HG03432 (cell line): ENCODE measurements around the gene ZC3H7A.
A peak's percentile ranks its signal among the peaks of the same experiment; 100 is the strongest.
"Not testable (repeated sequence)": the region's sequence is repeated elsewhere in the genome, so short reads cannot be mapped to it uniquely, and the experiment has no call there.

Source experiments
- ATAC-seq: cut with Tn5 transposase; IDR thresholded peaks from one replicate; pipeline ENCODE4 v1.9.1; 2021; ENCODE audit warnings: mild to moderate bottlenecking, moderate library complexity; ENCODE audit not compliant: unreplicated experiment

ZC3H7A gene

DNA sequence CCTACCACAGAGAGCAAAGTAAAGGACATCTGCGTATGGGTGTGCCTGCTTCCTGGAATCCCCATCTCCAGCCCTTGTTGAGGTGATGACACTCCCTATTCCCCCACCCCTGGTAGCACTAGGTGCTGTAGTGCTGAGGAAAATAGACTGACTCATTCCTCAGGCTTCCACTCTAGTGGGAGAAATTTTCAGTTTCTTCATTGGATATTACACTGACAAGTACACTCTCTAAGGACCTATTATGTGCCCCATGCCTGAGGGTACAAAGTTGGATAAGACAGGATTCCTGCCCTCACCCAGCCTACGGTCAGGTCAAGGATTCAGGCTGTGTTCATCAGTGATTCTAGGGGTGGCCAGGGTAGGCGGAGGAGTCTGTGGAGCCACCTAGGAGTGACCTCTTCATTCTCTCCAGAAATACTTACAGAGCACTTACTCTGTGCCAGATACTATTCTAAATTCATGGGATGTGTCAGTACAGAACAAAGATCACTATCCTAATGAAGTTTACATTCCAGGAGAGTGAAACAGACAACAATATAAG lies 4.5 kb upstream of the ZC3H7A start:
- ATAC-seq: no peak

DNA sequence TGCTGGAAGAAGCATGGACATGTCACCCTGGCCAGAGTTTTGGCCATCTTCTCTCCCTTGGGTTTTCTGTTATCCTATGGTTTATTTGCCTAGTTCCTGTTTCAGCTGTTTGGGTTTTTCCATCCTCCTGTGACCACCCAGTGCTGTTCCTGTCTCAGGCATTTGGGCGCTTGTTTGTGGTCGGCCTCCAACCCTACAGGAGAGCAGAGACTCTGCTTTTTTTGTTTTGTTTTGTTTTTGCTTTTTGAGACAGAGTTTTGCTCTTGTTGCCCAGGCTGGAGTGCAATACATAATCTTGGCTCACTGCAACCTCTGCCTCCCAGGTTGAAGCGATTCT lies 3.3 kb upstream of the ZC3H7A start:
- no peak for ATAC-seq

DNA sequence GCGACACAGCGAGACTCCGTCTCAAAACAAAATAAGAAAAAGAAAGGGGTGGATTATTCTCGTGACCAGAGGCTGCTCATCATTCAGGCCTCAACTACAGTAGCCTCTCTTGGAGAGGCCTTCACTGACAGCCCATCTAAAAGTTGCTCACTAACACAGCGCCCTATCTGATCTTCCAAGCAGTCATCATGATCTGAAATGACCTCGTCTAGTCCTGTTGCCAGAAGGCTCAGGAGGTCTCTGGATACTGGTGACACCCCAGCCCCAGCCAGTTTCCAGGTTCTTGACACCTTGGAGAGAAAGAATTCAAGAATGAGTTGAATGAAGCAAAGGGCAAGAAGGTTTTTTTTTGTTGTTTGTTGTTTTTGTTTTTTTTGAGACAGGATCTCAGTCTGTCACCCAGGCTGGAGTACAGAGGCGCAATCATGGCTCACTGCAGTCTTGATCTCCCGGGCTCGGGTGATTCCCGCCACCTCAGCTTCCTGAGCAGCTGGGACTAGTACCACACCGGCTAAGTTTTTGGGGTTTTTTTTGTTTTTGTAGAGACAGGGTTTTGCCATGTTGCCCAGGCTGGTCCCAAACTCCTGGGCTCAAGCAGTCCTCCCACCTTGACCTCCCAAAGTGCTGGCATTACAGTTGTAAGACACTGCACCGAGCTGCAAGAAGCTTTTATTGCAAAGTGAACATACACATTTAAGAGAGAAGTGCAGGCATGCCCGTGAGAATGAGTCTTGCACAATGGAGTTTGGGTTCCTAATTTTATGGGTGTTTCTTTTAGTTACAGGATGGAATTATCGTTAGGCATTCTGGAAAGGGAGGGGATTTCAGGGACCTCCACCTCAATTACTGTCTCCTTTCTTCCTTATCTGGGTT lies 2.7 kb upstream of the ZC3H7A start:
- ATAC-seq: no peak

DNA sequence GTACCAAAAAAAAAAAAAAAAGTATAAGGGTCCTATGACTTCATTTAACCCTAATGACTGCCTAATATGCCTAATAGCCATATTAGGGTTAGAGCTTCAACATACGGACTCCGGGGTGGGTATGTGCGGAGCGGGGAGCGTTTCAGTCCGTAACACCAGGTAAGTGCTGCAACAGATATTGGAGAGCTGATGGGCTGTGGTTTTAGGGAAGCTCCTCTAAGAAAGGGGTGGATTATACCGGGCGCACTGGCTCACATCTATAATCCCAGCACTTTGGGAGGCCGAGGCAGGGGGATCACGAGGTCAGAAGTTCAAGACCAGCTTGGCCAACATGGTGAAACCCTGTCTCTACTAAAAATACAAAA lies 1.9 kb upstream of the ZC3H7A start:
- ATAC-seq: no peak

DNA sequence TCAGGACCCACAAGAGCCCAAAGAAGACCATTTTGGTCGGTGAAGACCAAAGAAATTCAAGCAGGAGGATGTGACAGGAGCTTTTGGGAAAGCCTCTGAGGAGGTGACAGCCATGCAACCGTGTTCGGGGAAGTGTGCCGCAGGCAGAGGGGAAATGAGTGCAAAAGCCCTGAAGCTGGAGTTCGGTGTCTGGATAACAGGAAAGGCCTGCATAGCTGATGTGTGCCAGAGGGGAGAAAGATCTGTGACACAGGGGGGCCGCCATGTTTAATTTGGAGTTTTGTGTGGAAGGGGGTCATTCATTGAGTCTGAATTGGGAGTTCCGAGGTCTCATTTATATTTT lies 870 bp upstream of the ZC3H7A start:
- no peak for ATAC-seq

DNA sequence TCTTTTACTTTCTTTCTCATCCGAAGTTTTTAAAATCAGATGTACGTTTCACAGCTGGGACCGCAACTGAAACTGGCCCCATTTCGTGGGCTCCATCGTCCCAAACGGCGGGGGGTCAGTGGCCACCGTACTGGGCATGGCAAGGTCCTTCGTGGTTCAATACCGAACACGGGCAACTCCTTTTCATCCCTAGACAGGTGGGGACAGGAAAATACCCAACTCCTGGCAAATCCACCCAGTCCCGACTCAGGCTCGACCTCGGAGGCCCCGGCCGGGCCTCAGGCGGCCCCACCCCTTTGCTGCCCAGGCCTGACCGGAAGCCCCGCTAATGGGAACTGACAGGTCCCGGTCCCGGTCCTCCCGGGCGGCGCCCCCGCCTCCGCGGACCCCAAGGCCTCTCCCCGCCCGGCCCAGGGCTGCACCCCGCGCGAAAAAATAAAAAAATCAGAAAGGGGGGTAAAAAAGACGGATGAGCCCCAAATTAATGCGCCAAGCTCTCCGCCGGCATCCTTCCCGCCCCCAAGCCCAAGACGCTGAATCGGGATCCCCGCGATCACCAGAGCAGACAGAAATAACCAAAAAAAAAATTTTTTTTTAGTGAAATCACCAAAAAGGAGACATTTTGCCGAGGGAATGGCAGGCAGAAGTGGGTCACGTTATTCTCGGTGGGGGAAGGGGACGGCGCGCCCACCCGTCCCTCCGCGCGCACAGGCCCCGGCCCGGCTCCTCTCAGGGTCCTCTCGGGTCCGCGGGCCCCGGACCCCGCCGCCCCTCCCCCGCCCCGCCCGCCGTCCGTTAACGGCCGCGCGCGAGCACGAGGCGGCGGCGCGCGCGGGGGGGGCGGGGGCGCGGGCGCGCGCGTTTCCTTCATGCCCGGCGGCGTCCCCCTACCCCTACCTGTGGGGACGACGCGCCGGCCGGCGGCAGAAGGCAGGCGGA lies 562 bp downstream of the ZC3H7A start:
- peak; percentile 17 for ATAC-seq

DNA sequence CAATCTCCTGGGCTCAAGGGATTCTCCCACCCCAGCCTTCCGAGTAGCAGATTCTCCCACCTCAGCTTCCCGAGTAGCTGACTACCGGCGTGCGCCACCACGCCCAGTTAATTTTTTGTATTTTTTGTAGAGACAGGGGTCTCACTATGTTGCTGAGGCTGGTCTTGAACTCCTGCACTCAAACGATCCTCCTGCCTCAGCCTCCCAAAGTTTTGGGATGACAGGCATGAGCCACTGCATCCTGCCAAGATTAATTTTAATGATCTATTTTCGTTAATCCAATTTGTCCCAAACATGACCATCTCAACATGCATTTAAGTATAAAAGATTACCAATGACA lies 1.2 kb downstream of the ZC3H7A start:
- ATAC-seq: no peak

DNA sequence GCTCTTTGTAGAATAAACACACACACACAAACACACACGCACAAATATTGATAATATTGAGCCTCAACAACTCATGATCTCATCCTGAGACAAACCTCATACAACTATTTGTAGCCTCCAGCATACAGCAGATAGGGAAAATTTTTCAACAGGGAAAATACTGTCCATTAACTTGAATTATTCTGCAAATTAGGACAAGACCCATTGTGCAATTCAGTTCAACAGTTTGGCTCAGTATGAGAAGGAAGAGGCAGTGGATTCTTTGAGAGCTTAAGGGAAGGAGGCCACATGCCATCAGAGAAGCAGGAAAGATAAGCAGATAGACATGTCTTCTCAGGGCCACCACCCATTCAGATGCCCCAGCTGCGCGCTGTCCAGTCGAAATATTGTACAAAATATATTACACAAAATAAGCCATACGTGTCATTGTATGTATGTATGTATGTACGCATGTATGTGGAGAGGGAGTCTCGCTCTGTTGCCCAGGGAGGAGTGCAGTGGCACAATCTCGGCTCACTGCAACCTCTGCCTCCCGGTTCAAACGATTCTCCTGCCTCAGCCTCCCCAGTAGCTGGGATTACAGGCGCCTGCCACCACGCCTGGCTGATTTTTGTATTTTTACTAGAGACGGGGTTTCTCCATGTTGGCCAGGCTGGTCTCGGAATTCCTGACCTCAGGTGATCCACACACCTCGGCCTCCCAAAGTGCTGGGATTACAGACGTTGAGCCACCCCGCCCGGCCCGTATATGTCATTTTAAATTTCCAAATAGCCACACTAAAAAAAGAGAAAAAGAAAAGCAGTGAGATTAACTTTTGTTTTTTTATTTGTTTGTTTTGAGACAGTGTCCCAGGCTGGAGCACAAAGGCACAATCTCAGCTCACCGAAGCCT lies 1.8 kb downstream of the ZC3H7A start:
- no peak for ATAC-seq

DNA sequence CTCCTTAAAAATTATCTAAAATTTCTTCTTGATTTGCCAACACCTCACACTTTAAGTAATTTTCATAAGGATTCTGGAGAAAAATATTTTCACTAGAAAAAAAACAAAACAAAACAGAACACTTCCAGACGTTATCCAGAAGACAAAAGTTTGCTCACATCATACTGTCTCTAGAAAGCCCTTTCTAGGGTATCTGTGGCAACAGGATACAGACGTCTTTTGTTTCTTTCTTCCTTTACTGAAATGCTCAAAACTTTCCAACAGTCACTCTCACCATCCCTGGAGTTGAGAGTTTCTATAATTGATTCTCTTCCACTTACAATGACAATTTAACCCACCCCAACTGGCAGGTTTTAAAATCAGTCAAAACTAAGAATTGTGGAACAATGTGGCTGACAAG lies 2.6 kb downstream of the ZC3H7A start:
- ATAC-seq: no peak

DNA sequence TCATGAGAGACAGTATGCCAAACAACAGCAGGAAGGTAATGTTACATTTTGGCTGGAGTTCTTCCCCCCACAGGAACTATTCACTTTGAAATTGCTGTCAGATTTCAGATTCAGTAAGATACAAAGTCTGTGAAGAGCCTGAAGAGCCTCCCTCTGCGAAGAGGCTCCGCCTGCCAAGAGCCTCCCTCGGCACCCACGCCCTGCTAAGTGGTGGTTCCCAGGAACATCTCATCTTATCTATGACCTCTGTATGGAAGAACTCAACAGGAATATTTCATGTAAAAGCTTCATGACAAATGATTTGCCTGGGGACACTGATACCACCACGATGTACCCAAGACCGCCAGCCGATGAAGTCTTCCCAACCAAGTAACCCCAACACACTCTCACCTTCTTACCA lies 3.2 kb downstream of the ZC3H7A start:
- ATAC-seq: no peak

DNA sequence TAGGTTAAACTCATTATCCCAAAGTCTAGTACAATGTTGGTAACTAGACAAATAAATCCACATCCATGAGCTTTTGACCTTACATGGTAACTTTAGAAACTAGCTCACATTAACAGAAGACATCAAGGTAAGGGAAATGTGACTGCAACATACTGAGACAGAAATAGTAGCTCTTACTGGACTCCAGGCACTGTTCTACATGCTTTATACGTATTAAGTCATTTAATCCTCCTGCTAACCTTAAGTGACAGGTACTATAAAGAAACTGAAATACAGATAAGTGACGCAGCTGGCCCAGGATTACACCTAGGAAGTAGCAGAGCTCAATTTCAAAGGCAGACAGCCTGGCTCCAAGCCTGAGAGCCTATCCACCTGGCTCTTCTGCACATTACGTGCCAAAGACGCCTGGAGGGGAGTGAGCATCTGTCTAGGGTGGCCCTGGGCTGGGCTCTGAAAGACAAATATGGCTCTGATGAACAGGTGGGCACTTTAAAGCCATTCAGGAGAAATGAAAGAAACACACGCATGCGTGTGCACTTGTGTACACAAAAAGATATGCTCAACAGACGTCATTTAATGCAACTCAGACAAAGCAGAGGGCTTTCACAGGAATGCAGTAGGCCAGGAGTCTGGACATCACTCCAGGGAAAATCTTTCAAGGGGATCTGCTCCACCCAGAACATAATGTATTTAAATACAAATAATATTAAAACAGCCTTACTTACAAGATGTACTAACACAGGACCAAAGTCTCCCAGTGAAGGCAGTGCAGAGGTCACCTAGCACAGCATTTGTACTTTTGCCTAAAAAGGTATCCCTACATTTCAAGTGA lies 4.4 kb downstream of the ZC3H7A start:
- ATAC-seq: no peak

DNA sequence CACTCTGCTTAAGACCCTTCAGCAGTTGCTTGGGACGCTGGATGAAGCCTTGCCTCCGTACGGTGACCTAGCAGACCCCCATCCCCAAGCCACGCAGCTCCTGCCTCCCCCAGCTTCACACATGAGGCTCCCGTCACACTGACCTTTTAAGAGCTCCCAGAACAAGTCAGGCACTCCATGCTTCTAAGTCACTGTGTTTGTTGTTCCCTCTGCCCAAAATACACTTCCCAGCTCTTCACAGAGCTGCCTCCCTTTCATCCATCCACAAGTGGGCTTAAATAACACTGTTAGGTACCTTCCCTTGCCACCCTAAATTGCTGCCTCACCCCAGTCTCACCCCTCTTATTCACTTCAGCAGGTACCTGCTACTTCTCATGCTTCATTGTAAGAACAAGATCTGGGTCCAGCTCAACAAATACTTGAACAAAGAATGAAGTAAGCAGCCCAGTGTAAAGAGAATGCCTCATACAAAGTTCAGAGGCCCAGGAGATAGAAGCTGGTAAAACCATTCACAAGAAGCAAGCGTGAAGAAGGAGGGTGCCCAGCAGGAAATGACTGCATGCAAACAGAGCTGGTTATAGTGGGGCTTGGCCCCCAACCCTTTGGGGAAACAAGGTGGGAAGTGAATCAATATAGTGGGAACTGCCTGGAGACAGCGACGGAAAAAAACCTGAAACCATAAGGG lies 5.8 kb downstream of the ZC3H7A start:
- no peak for ATAC-seq

DNA sequence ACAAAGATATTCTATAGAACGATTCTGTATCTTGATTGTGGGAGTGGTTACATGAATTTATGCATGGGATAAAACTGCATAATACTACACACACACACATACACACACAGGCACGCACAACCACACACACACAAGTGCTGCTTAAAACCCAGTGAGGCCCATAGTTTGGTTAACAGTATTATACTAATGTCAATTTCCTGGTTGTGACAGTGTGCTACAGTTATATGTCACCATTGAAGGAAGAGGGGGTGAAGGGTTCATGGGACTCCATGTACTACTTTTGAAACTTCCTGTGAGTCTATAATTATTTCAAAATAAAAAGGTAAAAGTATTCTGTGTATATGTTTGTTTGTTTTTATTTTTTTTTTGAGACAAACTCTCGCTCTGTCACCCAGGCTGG lies 8.1 kb downstream of the ZC3H7A start:
- ATAC-seq: no peak

DNA sequence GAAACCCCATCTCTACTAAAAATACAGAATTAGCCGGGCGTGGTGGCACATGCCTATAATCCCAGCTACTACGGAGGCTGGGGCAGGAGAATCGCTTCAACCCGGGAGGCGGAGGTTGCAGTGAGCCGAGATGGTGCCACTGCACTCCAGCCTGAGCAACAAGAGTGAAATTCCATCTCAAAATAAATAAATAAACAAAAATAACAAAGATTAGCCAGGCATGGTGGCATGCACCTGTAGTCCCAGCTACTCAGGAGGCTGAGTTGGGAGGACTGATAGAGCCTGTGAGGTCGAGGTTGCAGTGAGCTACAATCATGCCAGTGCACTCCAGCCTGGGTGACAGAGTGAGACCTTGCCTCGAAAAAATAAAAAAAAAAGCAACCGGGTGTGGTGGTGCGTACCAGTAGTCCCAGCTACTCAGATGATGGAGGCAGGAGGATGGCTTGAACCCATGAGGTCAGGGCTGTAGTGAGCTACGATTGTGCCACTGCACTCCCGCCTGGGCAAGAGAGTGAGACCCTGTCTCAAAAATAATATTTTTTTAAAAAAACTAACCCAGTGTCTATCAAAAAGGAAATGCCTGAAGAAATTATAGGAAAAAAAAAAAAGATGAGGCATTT lies 12.0 kb downstream of the ZC3H7A start:
- not testable (repeated sequence) for ATAC-seq

DNA sequence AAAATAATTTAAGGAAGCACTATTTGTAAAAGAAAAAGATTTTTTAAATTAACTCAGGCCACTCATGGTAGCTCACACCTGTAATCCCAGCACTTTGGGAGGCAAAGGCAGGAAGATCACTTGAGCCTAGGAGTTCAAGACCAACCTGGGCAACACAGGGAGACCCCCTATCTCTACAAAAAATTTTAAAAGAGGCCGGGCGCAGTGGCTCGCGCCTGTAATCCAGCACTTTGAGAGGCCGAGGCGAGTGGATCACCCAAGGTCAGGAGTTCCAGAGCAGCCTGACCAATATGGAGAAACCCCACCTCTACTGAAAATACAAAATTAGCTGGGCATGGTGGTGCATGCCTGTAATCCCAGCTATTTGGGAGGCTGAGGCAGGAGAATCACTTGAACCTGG lies 12.7 kb downstream of the ZC3H7A start:
- not testable (repeated sequence) for ATAC-seq

DNA sequence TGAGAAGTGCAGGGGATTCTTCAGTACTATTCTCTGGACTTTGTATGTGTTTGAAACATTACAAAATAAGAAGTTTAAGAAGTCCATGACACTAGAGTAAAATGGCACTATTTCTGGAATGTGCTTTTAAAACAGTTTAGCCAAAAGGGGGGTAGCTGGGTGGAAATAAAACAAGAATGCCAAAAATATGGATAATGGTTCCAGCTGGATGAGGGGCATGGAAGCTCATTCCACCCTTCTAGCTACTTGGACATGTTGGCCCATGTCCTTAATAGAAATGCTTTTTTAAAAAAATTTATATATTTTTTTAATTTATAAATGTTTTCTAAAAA lies 13.1 kb downstream of the ZC3H7A start:
- no peak for ATAC-seq

DNA sequence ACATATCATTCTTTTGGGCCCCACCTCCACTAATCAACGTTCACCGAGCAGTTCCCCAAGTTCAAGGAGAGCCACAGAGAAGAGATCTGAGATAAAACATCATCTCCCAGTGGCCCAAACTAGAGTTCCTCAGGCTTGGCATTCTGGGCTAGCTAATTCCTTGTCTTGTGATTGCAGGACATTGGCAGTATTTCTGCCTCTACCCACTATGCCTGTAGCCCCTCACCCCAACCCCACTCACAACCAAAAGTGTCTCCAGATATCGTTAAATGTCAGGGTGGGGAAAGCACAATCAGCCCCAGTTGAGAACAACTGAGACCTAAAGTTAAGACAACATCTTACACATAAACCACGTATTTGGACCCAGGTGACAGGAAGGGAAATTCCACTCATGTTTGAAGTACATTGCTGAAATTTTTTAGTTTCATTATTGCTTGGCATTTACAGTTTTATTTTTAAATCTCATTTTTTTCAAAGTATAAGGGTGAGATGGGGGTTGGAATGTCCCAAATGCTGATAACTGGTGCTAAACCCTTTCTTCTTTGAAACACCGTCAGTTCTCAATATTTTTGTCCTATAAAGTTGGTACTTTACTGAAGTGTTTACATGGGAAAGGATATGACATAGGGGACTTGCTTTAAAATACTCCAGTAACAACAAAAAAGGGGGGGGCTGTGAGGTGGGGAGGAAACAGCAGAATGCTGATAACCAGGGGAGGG lies 13.6 kb downstream of the ZC3H7A start:
- ATAC-seq: peak; percentile 66

DNA sequence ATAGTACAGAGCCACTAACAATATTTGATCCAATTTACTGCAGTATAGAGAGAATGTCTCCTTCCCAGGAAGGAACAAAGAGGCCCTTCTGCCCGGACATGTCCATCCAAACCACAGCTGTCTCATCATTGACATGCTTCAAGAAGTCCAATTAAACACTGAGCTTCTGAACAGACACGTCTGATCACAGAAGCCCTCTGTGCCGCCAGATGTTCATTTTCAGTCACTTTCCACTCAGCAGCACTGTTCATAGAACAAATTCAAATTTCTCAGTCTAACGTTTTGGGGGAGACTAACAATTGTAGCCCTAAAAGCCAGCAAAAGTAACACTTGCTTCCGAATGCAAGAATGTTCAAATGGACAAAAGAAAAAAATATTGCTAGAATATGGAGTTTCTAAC lies 15.3 kb downstream of the ZC3H7A start:
- ATAC-seq: no peak
